Ascending aorta (tissue), 2 donors: ENCODE results near the gene MAP2K7. TPM values are rescaled to one million over a fixed set of nuclear protein-coding genes. Genes with fewer than 3 reads are reported as not detected.
"Not testable (repeated sequence)": the region's sequence is repeated elsewhere in the genome, so short reads cannot be mapped to it uniquely, and the experiment has no call there.

Source experiments
- DNase-seq, 2 donors: peaks; one replicate each; pipeline ENCODE4 v3.0.0-alpha.2; 2019; ENCODE audit warnings: low spot score in 2 of 2
- H3K27ac ChIP-seq, 2 donors: fragments of 200-600 bp; sonication (generic); one replicate each; pipeline ENCODE4 v1.5.1; 2016 to 2017; ENCODE audit warnings: mild to moderate bottlenecking in 1 of 2
- H3K27me3 ChIP-seq: fragments of 200-600 bp; sonication (generic); one replicate; pipeline ENCODE4 v1.5.1; 2017
- H3K36me3 ChIP-seq, 2 donors: fragments of 200-600 bp; sonication (generic); one replicate each; pipeline ENCODE4 v1.5.1; 2016
- H3K4me1 ChIP-seq, 2 donors: fragments of 200-600 bp; sonication (generic); one replicate each; pipeline ENCODE4 v1.5.1; 2016 to 2017; ENCODE audit warnings: mild to moderate bottlenecking in 1 of 2
- H3K4me3 ChIP-seq, 2 donors: fragments of 200-600 bp; sonication (generic); one replicate each; pipeline ENCODE4 v1.5.1; 2016 to 2017; ENCODE audit warnings: mild to moderate bottlenecking in 1 of 2
- H3K9me3 ChIP-seq, 2 donors: fragments of 200-600 bp; sonication (generic); one replicate each; pipeline ENCODE4 v1.5.1; 2016
- CTCF ChIP-seq, 3 experiments: fragments of 200-600 bp in 2 of 3; fragments of 450-650 bp in 1 of 3; sonication (generic) in 2 of 3; IDR thresholded peaks; one replicate each; pipeline ENCODE4 v1.5.1; 2016 to 2019; ENCODE audit warnings: antibody characterized with exemption in 3 of 3, mild to moderate bottlenecking in 1 of 3, moderate library complexity in 1 of 3
- intact Hi-C: fragments of 100-400 bp; cut with DNase I; formaldehyde crosslinking; loops from one replicate; pipeline ENCODE4 v1.15.1; 2023
- total RNA-seq: library from RNA; depleted of rRNA; stranded (reverse); fragments of >200 nt; gene quantifications from one replicate; pipeline ENCODE4 v1.1.0, GENCODE V29; 2016

MAP2K7 gene
- total RNA-seq, 1 donor from 2014 or later = 37.3 TPM

- Histone ChIP-seq H3K4me1 (no peaks in the 10 kb centered on the region), H3K27ac (no peak overlapping the region), H3K9me3 (no peaks in the 10 kb centered on the region), H3K27me3 (no peaks in the 10 kb centered on the region), H3K36me3 (peaks cover 6 to 17% of the 10 kb centered on the region in 2 donors), H3K4me3 (no peak overlapping the region)
- DNase-seq = no peak
- no peak for TF ChIP-seq CTCF (IDR thresholded peaks at IDR 0.05)
- intact Hi-C loops = no loop called here
Observed at GRCh38 chr19:7858109-7858770, 45.4 kb upstream of the MAP2K7 start.

- peaks cover 6 to 22% of the 10 kb centered on the region in 2 donors for H3K36me3 ChIP-seq
- DNase-seq, H3K27me3 ChIP-seq, H3K4me3 ChIP-seq, H3K27ac ChIP-seq, H3K4me1 ChIP-seq, intact Hi-C loops, H3K9me3 ChIP-seq: not testable (repeated sequence)
Observed at GRCh38 chr19:7859087-7859486, 44.6 kb upstream of the MAP2K7 start.

GRCh38 chr19:7859831-7860713 is 43.6 kb upstream of the MAP2K7 start:
- H3K4me3 ChIP-seq = no peak overlapping the region
- no peaks in the 10 kb centered on the region for H3K9me3 ChIP-seq
- H3K4me1 ChIP-seq = no peaks in the 10 kb centered on the region
- DNase-seq = no peak
- H3K36me3 ChIP-seq = peaks cover 6 to 22% of the 10 kb centered on the region in 2 donors
- H3K27ac ChIP-seq = no peak overlapping the region
- TF ChIP-seq CTCF (IDR thresholded peaks at IDR 0.05) = no peak
- intact Hi-C loops = no loop called here
- no peaks in the 10 kb centered on the region for H3K27me3 ChIP-seq

GRCh38 chr19:7860714-7861618 is 42.7 kb upstream of the MAP2K7 start:
- no peak overlapping the region for H3K4me3 ChIP-seq
- no peaks in the 10 kb centered on the region for H3K9me3 ChIP-seq
- no peaks in the 10 kb centered on the region for H3K4me1 ChIP-seq
- H3K27me3 ChIP-seq = no peaks in the 10 kb centered on the region
- TF ChIP-seq CTCF (IDR thresholded peaks at IDR 0.05) = no peak
- DNase-seq = no peak
- peaks cover 6 to 22% of the 10 kb centered on the region in 2 donors for H3K36me3 ChIP-seq
- H3K27ac ChIP-seq = no peak overlapping the region
- intact Hi-C loops = no loop called here

- H3K4me3 ChIP-seq = peak overlapping the region; percentile 20 to 21
- no peaks in the 10 kb centered on the region for H3K4me1 ChIP-seq
- H3K9me3 ChIP-seq = no peaks in the 10 kb centered on the region
- no peak overlapping the region for H3K27ac ChIP-seq
- no peak for DNase-seq
- peaks cover 6 to 22% of the 10 kb centered on the region in 2 donors for H3K36me3 ChIP-seq
- intact Hi-C loops = no loop called here
- no peak for TF ChIP-seq CTCF (IDR thresholded peaks at IDR 0.05)
- H3K27me3 ChIP-seq = no peaks in the 10 kb centered on the region
Observed at GRCh38 chr19:7861619-7862412, 41.9 kb upstream of the MAP2K7 start.
